ENCODE results near the gene ASPSCR1. TPM values are rescaled to one million over a fixed set of nuclear protein-coding genes. Genes with fewer than 3 reads are reported as not detected.

The ASPSCR1 gene
- total RNA-seq, 4 donors from 2014 or later: 12.6 to 24.3 (median 15.1) TPM

DNA sequence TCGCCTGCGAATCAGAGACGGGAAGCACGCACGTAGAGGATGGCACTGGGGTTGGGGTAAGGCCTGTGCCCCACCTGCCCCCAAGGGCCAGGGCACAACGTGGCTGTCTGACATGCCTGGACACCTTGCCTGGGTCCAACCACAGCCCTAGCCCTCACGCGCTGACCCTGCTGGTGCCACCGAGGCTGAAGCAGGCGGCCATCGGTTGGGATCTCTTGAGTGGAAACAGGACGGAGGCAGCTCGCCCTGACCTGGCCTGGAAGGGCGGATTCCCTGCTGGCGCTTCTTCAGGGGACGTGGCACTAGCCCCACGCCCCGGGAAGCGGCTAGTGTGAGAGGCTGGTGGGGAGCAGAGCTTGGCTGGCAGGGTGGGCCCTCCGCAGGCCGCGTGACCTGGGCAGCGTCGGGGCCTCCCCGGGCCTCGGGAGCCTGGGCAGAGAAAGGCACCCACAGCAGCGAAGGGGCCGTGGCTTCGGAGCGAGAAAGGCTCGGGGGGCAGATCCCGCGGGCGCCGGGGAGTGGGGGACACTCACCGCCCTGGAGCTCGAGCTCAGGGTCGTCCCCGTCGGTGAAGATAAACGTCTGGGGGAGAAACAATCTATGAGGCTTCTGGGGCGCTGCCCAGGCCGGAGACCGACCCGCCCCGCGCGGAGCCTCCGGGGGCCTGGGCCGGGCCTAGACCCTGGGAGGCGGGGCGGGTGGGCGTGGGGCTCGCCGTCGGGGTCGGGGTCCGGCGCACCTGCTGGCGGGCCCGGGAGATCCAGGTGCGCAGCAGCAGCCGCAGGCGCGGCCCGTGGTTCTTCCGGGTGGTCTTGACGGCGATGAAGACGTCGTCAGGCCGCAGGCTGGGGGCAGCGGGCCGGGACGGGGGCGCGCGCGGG, 73.6 kb downstream of the ASPSCR1 start:
- TF ChIP-seq, protein P1, sequence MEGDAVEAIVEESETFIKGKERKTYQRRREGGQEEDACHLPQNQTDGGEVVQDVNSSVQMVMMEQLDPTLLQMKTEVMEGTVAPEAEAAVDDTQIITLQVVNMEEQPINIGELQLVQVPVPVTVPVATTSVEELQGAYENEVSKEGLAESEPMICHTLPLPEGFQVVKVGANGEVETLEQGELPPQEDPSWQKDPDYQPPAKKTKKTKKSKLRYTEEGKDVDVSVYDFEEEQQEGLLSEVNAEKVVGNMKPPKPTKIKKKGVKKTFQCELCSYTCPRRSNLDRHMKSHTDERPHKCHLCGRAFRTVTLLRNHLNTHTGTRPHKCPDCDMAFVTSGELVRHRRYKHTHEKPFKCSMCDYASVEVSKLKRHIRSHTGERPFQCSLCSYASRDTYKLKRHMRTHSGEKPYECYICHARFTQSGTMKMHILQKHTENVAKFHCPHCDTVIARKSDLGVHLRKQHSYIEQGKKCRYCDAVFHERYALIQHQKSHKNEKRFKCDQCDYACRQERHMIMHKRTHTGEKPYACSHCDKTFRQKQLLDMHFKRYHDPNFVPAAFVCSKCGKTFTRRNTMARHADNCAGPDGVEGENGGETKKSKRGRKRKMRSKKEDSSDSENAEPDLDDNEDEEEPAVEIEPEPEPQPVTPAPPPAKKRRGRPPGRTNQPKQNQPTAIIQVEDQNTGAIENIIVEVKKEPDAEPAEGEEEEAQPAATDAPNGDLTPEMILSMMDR (IDR thresholded peaks at IDR 0.05): no peak
- DNase-seq (ENCODE audit: low spot score): no peak
- ATAC-seq (ENCODE audit: low FRiP score): peak; percentile 21

GRCh38 chr17:82051776-82052637, 74.6 kb downstream of the ASPSCR1 start, which contains the start of the genes GPS1 and RFNG:
Gene GPS1 (plus strand): TSS chr17:82051898. CDS start chr17:82051932, 34 bp downstream.
Gene RFNG (minus strand): TSS chr17:82051811. CDS start chr17:82051766, 45 bp downstream.
- DNase-seq (ENCODE audit: low spot score): no peak
- peak; percentile 57 for ATAC-seq (ENCODE audit: low FRiP score)
- TF ChIP-seq, protein P1 (IDR thresholded peaks at IDR 0.05): no peak

DNA sequence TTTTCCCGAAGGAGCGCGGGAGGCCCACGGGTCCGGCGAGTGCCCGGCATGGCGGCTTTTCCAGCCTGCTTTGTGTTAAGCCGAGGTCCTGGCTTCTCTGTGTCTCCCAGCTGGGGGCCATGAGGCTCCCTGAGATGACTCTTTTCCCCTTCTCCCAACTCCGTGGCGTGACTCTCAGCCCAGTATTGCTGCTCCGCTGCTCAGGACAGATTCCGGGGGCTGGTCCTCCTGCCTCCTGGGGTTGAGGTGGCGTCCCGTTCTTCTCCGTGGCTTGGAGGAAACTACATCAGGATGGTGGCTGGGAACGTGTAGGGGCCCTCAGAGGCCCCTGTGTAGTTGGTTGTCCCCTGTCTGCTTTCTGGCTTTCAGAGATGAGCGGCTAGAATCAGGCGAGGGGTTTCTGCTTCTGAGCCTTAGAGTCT, 75.2 kb downstream of the ASPSCR1 start:
- DNase-seq (ENCODE audit: low spot score): no peak
- TF ChIP-seq, protein P1 (IDR thresholded peaks at IDR 0.05): no peak
- ATAC-seq (ENCODE audit: low FRiP score): no peak

GRCh38 chr17:82053130-82053529, 75.7 kb downstream of the ASPSCR1 start:
- ATAC-seq (ENCODE audit: low FRiP score) (no peak), DNase-seq (ENCODE audit: low spot score) (no peak)
- TF ChIP-seq, protein P1 (IDR thresholded peaks at IDR 0.05): no peak

- ATAC-seq (ENCODE audit: low FRiP score) (no peak), DNase-seq (ENCODE audit: low spot score) (no peak)
- TF ChIP-seq, protein P1 (IDR thresholded peaks at IDR 0.05): no peak
Measured at GRCh38 chr17:82053556-82054263, 76.3 kb downstream of the ASPSCR1 start.

DNA sequence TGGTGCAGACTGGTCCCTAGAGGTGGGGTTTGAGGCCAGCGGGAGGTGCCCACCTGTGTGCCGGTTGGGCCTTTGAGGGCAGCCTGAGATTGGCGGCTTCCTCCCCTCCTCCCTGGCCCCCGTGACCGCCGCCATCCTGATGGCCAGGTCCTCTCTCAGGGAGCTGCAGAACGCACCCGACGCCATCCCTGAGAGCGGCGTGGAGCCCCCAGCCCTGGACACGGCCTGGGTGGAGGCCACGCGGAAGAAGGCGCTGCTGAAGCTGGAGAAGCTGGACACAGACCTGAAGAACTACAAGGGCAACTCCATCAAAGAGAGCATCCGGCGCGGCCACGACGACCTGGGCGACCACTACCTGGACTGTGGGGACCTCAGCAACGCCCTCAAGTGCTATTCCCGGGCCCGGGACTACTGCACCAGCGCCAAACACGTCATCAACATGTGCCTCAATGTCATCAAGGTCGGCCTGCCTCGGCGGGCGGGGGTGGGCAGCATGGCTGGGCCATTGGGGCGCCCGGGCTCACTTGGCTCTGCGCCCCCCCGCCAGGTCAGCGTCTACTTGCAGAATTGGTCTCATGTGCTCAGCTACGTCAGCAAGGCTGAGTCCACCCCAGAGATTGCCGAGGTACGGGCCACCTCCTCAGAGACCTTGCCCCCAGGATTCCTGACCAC, 77.1 kb downstream of the ASPSCR1 start:
- ATAC-seq (ENCODE audit: low FRiP score): no peak
- no peak for DNase-seq (ENCODE audit: low spot score)
- TF ChIP-seq, protein P1 (IDR thresholded peaks at IDR 0.05): no peak
